SK-N-SH (cell line): Measurements from ENCODE around the gene SYNDIG1L. TPM values are rescaled to one million over a fixed set of nuclear protein-coding genes. Genes with fewer than 3 reads are reported as not detected.

ENCODE experiments used
- CTCF ChIA-PET: fragments of 300-600, 350-600 bp; formaldehyde crosslinking; extraction: SDS; loops from one replicate; lab custom pipeline; 2021; lab: Yijun Ruan, JAX
- POLR2A ChIA-PET: fragments of 350-600 bp; sonication (Branson Sonifier 250); formaldehyde crosslinking; extraction: SDS; loops from one replicate; lab custom pipeline; 2020; ENCODE audit warnings: antibody characterized with exemption, inconsistent platforms; lab: Yijun Ruan, JAX
- DNase-seq: peaks from one replicate; pipeline ENCODE4 v3.0.0; 2012
- H2AFZ ChIP-seq: fragments of 200-600 bp; sonication (generic); 2 replicates; pipeline ENCODE4 v1.8.1; 2016; ENCODE audit warnings: antibody characterized with exemption, mild to moderate bottlenecking, low read depth
- H3F3A ChIP-seq: fragments of 200-600 bp; sonication (generic); replicated peaks from 2 replicates; pipeline ENCODE3; 2016; ENCODE audit warnings: antibody characterized with exemption, mild to moderate bottlenecking; ENCODE audit not compliant: insufficient read depth
- H3K27ac ChIP-seq, 2 experiments: fragments of 200-500 bp in 1 of 2; fragments of 200-600 bp in 1 of 2; sonication (Bioruptor generic) in 1 of 2; sonication (generic), shearing (Covaris generic) in 1 of 2; 2 replicates each; pipeline versions ENCODE4 v1.5.1 to v1.6.1; 2014 to 2016; ENCODE audit warnings: low read depth in 2 of 2, inconsistent platforms in 1 of 2, low read length in 1 of 2, mild to moderate bottlenecking in 1 of 2, mixed read lengths in 1 of 2
- H3K27me3 ChIP-seq: fragments of 200-600 bp; sonication (generic), shearing (Covaris generic); 2 replicates; pipeline ENCODE4 v1.6.1; 2016; ENCODE audit warnings: mixed run types; ENCODE audit not compliant: insufficient read depth
- H3K36me3 ChIP-seq, 2 experiments: fragments of 200-500 bp in 1 of 2; fragments of 200-600 bp in 1 of 2; sonication (Bioruptor generic) in 1 of 2; sonication (generic) in 1 of 2; replicated peaks in 1 of 2; 2 replicates each; pipeline versions ENCODE3 to v1.5.1; 2014 to 2016; ENCODE audit warnings: low read length in 1 of 2, mild to moderate bottlenecking in 1 of 2; ENCODE audit not compliant: insufficient read depth in 2 of 2, control insufficient read depth in 1 of 2
- H3K4me1 ChIP-seq, 2 experiments: fragments of 200-500 bp in 1 of 2; fragments of 200-600 bp in 1 of 2; sonication (Bioruptor generic) in 1 of 2; sonication (generic), shearing (Covaris generic) in 1 of 2; 2 replicates each; pipeline versions ENCODE4 v1.5.1 to v1.6.1; 2014 to 2016; ENCODE audit warnings: low read depth in 1 of 2, low read length in 1 of 2, mixed run types in 1 of 2; ENCODE audit not compliant: insufficient read depth in 2 of 2, control insufficient read depth in 1 of 2
- H3K4me2 ChIP-seq: fragments of 200-600 bp; sonication (generic), shearing (Covaris generic); 2 replicates; pipeline ENCODE4 v1.6.1; 2017; ENCODE audit warnings: mixed run types
- H3K4me3 ChIP-seq, 2 experiments: fragments of 200-500 bp in 1 of 2; fragments of 200-600 bp in 1 of 2; sonication (Bioruptor generic) in 1 of 2; sonication (generic), shearing (Covaris generic) in 1 of 2; 2 replicates each; pipeline versions ENCODE4 v1.5.1 to v1.8.1; 2014 to 2016; ENCODE audit warnings: low read depth in 2 of 2, inconsistent platforms in 1 of 2, low read length in 1 of 2, mild to moderate bottlenecking in 1 of 2, mixed read lengths in 1 of 2, moderate library complexity in 1 of 2
- H3K79me2 ChIP-seq: fragments of 200-600 bp; sonication (generic); 2 replicates; pipeline ENCODE4 v1.8.1; 2017; ENCODE audit warnings: mild to moderate bottlenecking; ENCODE audit not compliant: insufficient read depth
- H3K9ac ChIP-seq: fragments of 200-600 bp; sonication (generic); 2 replicates; pipeline ENCODE4 v1.6.1; 2017; ENCODE audit warnings: mixed run types
- H3K9me2 ChIP-seq: fragments of 200-600 bp; sonication (generic); 2 replicates; pipeline ENCODE4 v1.6.1; 2017; ENCODE audit warnings: mixed run types
- H3K9me3 ChIP-seq: fragments of 200-600 bp; sonication (generic); 2 replicates; pipeline ENCODE4 v1.6.1; 2017; ENCODE audit warnings: mixed run types, mild to moderate bottlenecking, moderate library complexity
- H4K20me1 ChIP-seq: fragments of 200-600 bp; sonication (generic); 2 replicates; pipeline ENCODE4 v1.6.1; 2017; ENCODE audit warnings: mild to moderate bottlenecking, mixed run types; ENCODE audit not compliant: insufficient read depth
- CHD2 ChIP-seq: fragments of 150-350 bp; IDR thresholded peaks from 2 replicates; pipeline ENCODE4 v1.6.1; 2018; ENCODE audit warnings: low read length; ENCODE audit not compliant: partially characterized antibody
- ELF1 ChIP-seq: IDR thresholded peaks from 2 replicates; pipeline ENCODE4 v1.4.0; 2012
- EP300 ChIP-seq, 2 experiments: IDR thresholded peaks; 2 replicates each; pipeline versions ENCODE4 v1.4.0 to v1.6.1; 2012; ENCODE audit warnings: borderline replicate concordance in 1 of 2, low read depth in 1 of 2, low read length in 1 of 2
- EZH2phosphoT487 ChIP-seq: fragments of 200-600 bp; sonication (generic); IDR thresholded peaks from 2 replicates; pipeline ENCODE4 v1.6.1; 2017; ENCODE audit warnings: low read depth, mixed run types, mild to moderate bottlenecking, antibody characterized with exemption, moderate library complexity, borderline replicate concordance
- MXI1 ChIP-seq: IDR thresholded peaks from 2 replicates; pipeline ENCODE4 v1.6.1; 2012; ENCODE audit warnings: mild to moderate bottlenecking, low read depth, low read length, improper control_type of control experiment
- POLR2AphosphoS5 ChIP-seq: IDR thresholded peaks from 2 replicates; pipeline ENCODE4 v1.6.1; 2012; ENCODE audit warnings: low read depth, low read length
- RCOR1 ChIP-seq: fragments of 150-350 bp; IDR thresholded peaks from 2 replicates; pipeline ENCODE4 v1.6.1; 2017; ENCODE audit warnings: antibody characterized with exemption, low read length
- REST ChIP-seq: IDR thresholded peaks from 2 replicates; pipeline ENCODE4 v1.6.1; 2012; ENCODE audit warnings: mild to moderate bottlenecking, low read depth, low read length, moderate library complexity
- SMC3 ChIP-seq: IDR thresholded peaks from 2 replicates; pipeline ENCODE4 v1.6.1; 2012; ENCODE audit warnings: low read depth, low read length, improper control_type of control experiment
- TEAD4 ChIP-seq: IDR thresholded peaks from 2 replicates; pipeline ENCODE4 v1.4.0; 2012; ENCODE audit warnings: mild to moderate bottlenecking, borderline replicate concordance; ENCODE audit not compliant: insufficient read depth
- USF1 ChIP-seq: IDR thresholded peaks from 2 replicates; pipeline ENCODE4 v1.4.0; 2012; ENCODE audit warnings: low read depth, borderline replicate concordance
- WGBS: methylation state at CpG from one replicate; pipeline ENCODE4 v1.1.6; 2017; ENCODE audit warnings: low lambda C conversion rate; 5-methylcytosine and 5-hydroxymethylcytosine counted together
- polyA plus RNA-seq, 3 experiments: library from polyadenylated mRNA; depleted of rRNA; stranded (reverse); fragments of >200 nt; gene quantifications; 2 replicates each; pipeline ENCODE4 v1.2.3, GENCODE V29; 2012
- TF ChIP-seq, protein P1 (sequence below): IDR thresholded peaks from 2 replicates; pipeline ENCODE4 v1.4.0; 2012; ENCODE audit warnings: low read depth, borderline replicate concordance
- TF ChIP-seq, protein P2 (sequence below): fragments of 200-600 bp; sonication (generic); IDR thresholded peaks from 2 replicates; pipeline ENCODE4 v1.6.1; 2017; ENCODE audit warnings: antibody characterized with exemption, mild to moderate bottlenecking, moderate library complexity

Gene SYNDIG1L
- polyA plus RNA-seq, 1 of the 3 experiments (the other 2 are of a cell fraction), result not detected

GRCh38 chr14:74412753-74413152 is 13.3 kb downstream of the SYNDIG1L start:
- Histone ChIP-seq H3K9ac (no peak overlapping the region), H3K27me3 (peaks cover 7% of the 10 kb centered on the region; the same call in 1 of the 2 replicates), H3K9me3 (no peaks in the 10 kb centered on the region), H3K36me3 (no peaks in the 10 kb centered on the region), H2AFZ (no peak overlapping the region), H3K4me3 (no peak overlapping the region), H3K4me1 (peaks cover 0 to 4% of the 10 kb centered on the region in 2 experiments; a peak in 1 of 4 replicates), H3K79me2 (no peaks in the 10 kb centered on the region), H4K20me1 (no peaks in the 10 kb centered on the region), H3K27ac (no peak overlapping the region), H3K9me2 (no peaks in the 10 kb centered on the region), H3F3A (no peaks in the 10 kb centered on the region), H3K4me2 (no peak overlapping the region)
- TF ChIP-seq, protein P1, sequence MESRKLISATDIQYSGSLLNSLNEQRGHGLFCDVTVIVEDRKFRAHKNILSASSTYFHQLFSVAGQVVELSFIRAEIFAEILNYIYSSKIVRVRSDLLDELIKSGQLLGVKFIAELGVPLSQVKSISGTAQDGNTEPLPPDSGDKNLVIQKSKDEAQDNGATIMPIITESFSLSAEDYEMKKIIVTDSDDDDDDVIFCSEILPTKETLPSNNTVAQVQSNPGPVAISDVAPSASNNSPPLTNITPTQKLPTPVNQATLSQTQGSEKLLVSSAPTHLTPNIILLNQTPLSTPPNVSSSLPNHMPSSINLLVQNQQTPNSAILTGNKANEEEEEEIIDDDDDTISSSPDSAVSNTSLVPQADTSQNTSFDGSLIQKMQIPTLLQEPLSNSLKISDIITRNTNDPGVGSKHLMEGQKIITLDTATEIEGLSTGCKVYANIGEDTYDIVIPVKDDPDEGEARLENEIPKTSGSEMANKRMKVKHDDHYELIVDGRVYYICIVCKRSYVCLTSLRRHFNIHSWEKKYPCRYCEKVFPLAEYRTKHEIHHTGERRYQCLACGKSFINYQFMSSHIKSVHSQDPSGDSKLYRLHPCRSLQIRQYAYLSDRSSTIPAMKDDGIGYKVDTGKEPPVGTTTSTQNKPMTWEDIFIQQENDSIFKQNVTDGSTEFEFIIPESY, result no peak
- TF ChIP-seq ELF1, result no peak
- TF ChIP-seq USF1, result no peak
- no peak for TF ChIP-seq TEAD4
- TF ChIP-seq RCOR1, result no peak
- TF ChIP-seq, protein P2, sequence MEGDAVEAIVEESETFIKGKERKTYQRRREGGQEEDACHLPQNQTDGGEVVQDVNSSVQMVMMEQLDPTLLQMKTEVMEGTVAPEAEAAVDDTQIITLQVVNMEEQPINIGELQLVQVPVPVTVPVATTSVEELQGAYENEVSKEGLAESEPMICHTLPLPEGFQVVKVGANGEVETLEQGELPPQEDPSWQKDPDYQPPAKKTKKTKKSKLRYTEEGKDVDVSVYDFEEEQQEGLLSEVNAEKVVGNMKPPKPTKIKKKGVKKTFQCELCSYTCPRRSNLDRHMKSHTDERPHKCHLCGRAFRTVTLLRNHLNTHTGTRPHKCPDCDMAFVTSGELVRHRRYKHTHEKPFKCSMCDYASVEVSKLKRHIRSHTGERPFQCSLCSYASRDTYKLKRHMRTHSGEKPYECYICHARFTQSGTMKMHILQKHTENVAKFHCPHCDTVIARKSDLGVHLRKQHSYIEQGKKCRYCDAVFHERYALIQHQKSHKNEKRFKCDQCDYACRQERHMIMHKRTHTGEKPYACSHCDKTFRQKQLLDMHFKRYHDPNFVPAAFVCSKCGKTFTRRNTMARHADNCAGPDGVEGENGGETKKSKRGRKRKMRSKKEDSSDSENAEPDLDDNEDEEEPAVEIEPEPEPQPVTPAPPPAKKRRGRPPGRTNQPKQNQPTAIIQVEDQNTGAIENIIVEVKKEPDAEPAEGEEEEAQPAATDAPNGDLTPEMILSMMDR, result no peak
- TF ChIP-seq EP300 (IDR thresholded peaks at IDR 0.05; ENCODE audit: borderline replicate concordance in 1 of 2, low read depth in 1 of 2, low read length in 1 of 2), result no peak
- TF ChIP-seq POLR2AphosphoS5, result no peak
- no peak for TF ChIP-seq CHD2
- TF ChIP-seq MXI1, result no peak
- TF ChIP-seq SMC3, result no peak
- TF ChIP-seq EZH2phosphoT487, result no peak
- no peak for DNase-seq
- ChIA-PET POLR2A (no interaction called here), CTCF (interaction anchor here (1.0 kb wide), 1 partner anchor 66 kb away, joined by 3 read pairs; no protein-coding TSS in a partner anchor)
- WGBS, result 29% methylated on average over 1 of the region's 2 CpGs

DNA sequence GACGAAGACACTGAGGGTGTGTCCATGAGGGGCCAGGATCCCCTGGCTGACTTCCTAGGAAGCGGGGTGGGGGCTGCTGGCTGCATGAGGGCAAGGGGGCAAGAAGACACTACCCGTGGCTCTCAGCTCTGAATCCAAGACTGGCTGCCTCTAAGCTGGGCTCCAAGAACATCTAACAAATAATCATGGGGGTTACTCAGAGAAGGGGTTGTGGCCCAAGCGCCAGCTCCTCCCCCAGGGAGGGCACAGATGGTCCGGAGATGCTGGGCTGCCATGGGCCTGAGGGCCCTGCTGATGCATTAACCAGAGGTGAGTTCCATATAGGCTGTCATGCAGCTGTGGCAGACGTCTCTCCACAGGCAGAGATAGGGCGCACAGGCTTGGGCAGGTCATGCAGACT is 14.3 kb downstream of the SYNDIG1L start:
- no peaks in the 10 kb centered on the region for H3K9me3 ChIP-seq
- POLR2A ChIA-PET, result no interaction called here
- H3K27ac ChIP-seq, result no peak overlapping the region
- DNase-seq, result no peak
- H3K36me3 ChIP-seq, result no peaks in the 10 kb centered on the region
- peaks cover under 1% of the 10 kb centered on the region; the same call in 1 of the 2 replicates for H3K27me3 ChIP-seq
- TF ChIP-seq RCOR1 (no peak), EP300 (IDR thresholded peaks at IDR 0.05; ENCODE audit: borderline replicate concordance in 1 of 2, low read depth in 1 of 2, low read length in 1 of 2) (no peak), REST (no peak)
- TF ChIP-seq, all 33 proteins: peak for 0
- no peaks in the 10 kb centered on the region for H3K79me2 ChIP-seq
- CTCF ChIA-PET, result no interaction called here
- H3K4me1 ChIP-seq, result no peaks in the 10 kb centered on the region
- H3K4me2 ChIP-seq, result no peak overlapping the region
- H3F3A ChIP-seq, result no peaks in the 10 kb centered on the region
- no peaks in the 10 kb centered on the region for H4K20me1 ChIP-seq
- no peak overlapping the region for H3K9ac ChIP-seq
- no peak overlapping the region for H3K4me3 ChIP-seq
- no peak overlapping the region for H2AFZ ChIP-seq
- 42% methylated on average over 4 of the region's 7 CpGs for WGBS
- no peaks in the 10 kb centered on the region for H3K9me2 ChIP-seq
